NOMO-1 treated with DMSO at 0.1 percent for 48 hours (cell line): ENCODE data around the gene VIPR1.
A peak's percentile ranks its signal among the peaks of the same experiment; 100 is the strongest.

ENCODE experiments used
- DNase-seq: peaks from one replicate; lab custom pipeline; 2025; ENCODE audit not compliant: unreplicated experiment; lab: John Stamatoyannopoulos, UW

VIPR1 gene

GRCh38 chr3:42502429-42503250 is at the start of gene VIPR1:
VIPR1 (plus strand) TSS chr3:42502643; CDS start chr3:42502736, 93 bp downstream.
- DNase-seq, result peak; percentile 71

- DNase-seq, result no peak
Observed at GRCh38 chr3:42456211-42456610, 46.2 kb upstream of the VIPR1 start.

- DNase-seq, result no peak
Observed at GRCh38 chr3:42459151-42459550, 43.3 kb upstream of the VIPR1 start.

- no peak for DNase-seq
Observed at GRCh38 chr3:42461762-42462161, 40.7 kb upstream of the VIPR1 start.

GRCh38 chr3:42463093-42463492 is 39.4 kb upstream of the VIPR1 start:
- DNase-seq, result no peak

- DNase-seq, result no peak
Observed at GRCh38 chr3:42468111-42468510, 34.3 kb upstream of the VIPR1 start.

GRCh38 chr3:42472555-42472954 is 29.9 kb upstream of the VIPR1 start:
- no peak for DNase-seq

GRCh38 chr3:42473083-42473932 is 29.1 kb upstream of the VIPR1 start:
- no peak for DNase-seq

- no peak for DNase-seq
Observed at GRCh38 chr3:42476225-42477125, 26.0 kb upstream of the VIPR1 start.

- DNase-seq, result no peak
Observed at GRCh38 chr3:42477696-42478095, 24.7 kb upstream of the VIPR1 start.

- DNase-seq, result no peak
Observed at GRCh38 chr3:42478830-42479229, 23.6 kb upstream of the VIPR1 start.

GRCh38 chr3:42486814-42487565 is 15.5 kb upstream of the VIPR1 start:
- peak; percentile 55 for DNase-seq

- DNase-seq, result no peak
Observed at GRCh38 chr3:42488687-42489086, 13.8 kb upstream of the VIPR1 start.

GRCh38 chr3:42489116-42489936 is 13.1 kb upstream of the VIPR1 start:
- no peak for DNase-seq

GRCh38 chr3:42489937-42490227 is 12.6 kb upstream of the VIPR1 start:
- DNase-seq, result no peak

- peak; percentile 96 for DNase-seq
Observed at GRCh38 chr3:42490243-42490642, 12.2 kb upstream of the VIPR1 start.

- DNase-seq, result peak; percentile 12
Observed at GRCh38 chr3:42491881-42492507, 10.4 kb upstream of the VIPR1 start.

- DNase-seq, result peak; percentile 41
Observed at GRCh38 chr3:42492508-42493080, 9.8 kb upstream of the VIPR1 start.
